Renal cortical epithelial cell (primary cell): ENCODE results near the gene CNTNAP1. TPM values are rescaled to one million over a fixed set of nuclear protein-coding genes. Genes with fewer than 3 reads are reported as not detected.
A peak's percentile ranks its signal among the peaks of the same experiment; 100 is the strongest.

Source experiments
- DNase-seq: peaks from one replicate; pipeline ENCODE4 v3.0.0-alpha.2; 2011; ENCODE audit warnings: low read depth
- total RNA-seq: library from RNA; depleted of rRNA; stranded (reverse); fragments of >200 nt; gene quantifications from 2 replicates; pipeline ENCODE4 v1.2.3, GENCODE V29; 2014

The CNTNAP1 gene
- total RNA-seq, 1 donor from 2014 or later = 15.2 TPM

GRCh38 chr17:42670789-42671657 lies 11.3 kb upstream of the CNTNAP1 start:
- DNase-seq = no peak

GRCh38 chr17:42672038-42672437 lies 10.3 kb upstream of the CNTNAP1 start:
- DNase-seq = no peak

- DNase-seq = no peak
Measured at GRCh38 chr17:42673266-42673884, 9.0 kb upstream of the CNTNAP1 start.

GRCh38 chr17:42673885-42674754 lies 8.2 kb upstream of the CNTNAP1 start:
- DNase-seq = no peak

- no peak for DNase-seq
Measured at GRCh38 chr17:42674755-42675347, 7.5 kb upstream of the CNTNAP1 start.

DNA sequence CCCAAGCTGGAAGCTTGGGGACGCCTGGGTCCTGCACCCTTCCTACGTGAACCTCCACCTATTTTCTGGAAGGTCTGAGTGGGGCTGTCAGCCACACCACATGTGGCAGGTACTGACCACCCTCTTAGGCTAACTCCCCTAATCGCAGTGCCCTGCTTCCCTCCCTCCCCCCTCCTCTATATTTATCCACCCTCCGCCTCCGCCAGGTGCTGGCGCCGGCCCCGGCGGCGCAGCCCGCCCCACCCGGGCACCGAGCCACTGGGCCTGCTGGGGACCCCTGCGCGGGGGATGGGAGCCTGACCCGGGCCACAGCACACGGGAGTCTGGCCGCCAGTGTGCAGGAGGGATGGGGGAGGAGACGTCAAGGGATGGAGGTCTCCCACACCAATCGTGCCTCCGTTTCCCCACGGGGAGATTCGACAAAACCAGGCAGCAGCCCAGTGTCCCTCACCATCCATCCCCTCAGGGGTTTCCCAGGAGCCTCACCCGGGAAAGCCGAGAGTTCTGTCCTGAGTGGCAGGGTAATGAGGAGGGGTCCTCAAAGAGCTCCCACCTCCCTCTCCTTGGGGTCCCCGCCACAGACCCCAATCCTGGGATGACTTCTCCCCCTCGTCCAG lies 6.9 kb upstream of the CNTNAP1 start:
- no peak for DNase-seq

- no peak for DNase-seq
Measured at GRCh38 chr17:42675965-42676423, 6.3 kb upstream of the CNTNAP1 start.

DNA sequence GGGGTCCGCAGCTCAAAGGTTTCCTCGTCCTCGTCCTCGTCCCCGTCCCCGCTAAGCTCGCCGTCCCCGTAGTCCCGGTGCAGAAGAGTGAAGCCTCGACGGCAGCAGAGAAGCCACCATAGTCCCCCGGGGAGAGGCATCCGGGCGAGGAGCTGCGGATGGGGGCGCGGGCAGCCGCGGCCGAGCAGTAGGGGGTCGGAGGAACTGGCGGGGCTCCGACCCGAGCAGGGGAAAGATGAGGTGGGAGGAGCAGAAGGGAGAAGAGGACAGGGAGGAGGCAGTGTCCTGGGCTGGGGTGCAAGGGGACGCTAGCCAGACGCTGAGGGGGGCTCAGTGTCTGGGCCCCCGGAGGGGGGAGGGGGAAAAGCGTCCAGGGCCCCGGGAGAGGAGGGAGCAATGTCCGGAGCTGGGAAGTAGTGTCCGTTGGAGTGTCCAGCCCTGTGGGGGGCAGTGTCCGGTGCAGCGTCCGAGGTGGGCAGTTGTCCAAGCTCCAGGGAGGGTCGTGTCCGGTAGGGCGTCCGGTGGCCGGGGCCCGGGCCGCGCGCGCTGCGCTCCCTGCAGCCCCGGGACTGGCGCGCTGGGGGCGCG lies 5.8 kb upstream of the CNTNAP1 start, which contains the start of gene PLEKHH3:
PLEKHH3 (minus strand) TSS at position 571 of the 588 bp plus-strand sequence; CDS start at position 140, 431 bp downstream.
- no peak for DNase-seq

GRCh38 chr17:42677012-42677857 lies 5.1 kb upstream of the CNTNAP1 start:
- DNase-seq = peak; percentile 96

DNA sequence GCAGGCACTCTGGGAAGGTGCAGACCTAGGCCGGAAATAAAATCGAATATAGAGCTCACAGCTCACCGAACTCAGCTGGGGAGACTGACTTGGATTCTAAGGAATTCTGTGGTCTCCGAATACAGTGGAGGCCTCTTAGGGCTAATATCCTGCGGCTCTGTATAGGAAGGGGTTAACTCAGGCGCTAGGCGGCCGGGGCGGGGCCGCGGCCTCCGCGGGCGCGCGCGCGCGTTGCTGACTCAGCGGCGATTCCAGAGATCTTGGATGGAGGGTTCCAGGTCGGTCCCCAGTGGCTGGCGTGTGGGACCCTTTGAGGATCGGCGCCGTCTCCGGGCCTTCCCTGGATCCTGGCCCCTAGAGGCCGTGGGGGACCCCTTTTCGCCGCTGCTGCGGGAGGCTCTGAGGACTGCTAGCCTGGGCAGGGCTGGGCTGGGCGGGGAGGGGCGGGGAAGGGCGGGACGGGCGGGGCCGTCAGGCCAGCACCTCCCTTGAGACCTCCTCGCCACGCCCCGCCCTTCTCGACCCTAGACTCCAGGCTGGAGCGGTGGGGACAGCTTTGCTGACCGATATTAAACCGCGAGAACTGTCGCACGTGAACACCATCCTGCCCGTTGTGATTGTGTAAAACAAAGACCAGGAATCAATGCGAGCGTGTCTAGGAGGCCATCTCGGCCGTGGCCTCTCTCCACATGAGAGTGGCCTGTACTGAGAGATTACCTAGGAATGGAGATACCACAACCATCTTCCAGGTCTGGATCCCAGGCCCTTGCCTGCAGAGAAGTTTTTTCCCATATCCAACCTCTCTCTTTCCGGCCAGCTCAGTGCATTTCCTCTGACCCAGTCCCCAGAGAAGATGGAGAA lies 4.2 kb upstream of the CNTNAP1 start:
- peak; percentile 61 for DNase-seq

DNA sequence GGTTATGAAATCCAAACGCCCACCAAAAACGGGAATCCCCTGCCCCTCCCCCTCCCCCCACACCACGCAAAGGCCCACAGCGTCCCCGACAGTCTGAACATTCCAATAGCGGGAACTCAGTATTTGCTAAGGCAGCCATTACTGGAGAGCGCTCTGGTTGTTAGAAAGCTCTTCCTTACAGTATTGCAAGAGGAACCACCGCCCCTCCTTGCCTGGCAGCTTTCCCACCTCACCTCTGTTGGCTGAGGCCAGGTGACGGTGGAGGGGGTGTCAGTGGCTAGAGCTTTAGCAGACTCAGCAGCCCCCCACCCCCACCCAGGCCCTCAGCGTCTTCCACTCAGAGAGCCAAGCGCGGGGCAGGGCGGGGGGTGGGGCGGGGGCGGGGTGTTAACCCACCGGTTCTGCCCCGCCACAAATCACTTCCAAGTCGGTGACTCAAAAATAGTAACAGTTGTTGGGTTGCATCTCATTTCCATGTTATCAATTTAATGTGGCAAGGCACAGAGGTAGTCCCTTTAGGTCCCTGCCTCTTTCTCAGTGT lies 3.3 kb upstream of the CNTNAP1 start:
- peak; percentile 63 for DNase-seq

DNA sequence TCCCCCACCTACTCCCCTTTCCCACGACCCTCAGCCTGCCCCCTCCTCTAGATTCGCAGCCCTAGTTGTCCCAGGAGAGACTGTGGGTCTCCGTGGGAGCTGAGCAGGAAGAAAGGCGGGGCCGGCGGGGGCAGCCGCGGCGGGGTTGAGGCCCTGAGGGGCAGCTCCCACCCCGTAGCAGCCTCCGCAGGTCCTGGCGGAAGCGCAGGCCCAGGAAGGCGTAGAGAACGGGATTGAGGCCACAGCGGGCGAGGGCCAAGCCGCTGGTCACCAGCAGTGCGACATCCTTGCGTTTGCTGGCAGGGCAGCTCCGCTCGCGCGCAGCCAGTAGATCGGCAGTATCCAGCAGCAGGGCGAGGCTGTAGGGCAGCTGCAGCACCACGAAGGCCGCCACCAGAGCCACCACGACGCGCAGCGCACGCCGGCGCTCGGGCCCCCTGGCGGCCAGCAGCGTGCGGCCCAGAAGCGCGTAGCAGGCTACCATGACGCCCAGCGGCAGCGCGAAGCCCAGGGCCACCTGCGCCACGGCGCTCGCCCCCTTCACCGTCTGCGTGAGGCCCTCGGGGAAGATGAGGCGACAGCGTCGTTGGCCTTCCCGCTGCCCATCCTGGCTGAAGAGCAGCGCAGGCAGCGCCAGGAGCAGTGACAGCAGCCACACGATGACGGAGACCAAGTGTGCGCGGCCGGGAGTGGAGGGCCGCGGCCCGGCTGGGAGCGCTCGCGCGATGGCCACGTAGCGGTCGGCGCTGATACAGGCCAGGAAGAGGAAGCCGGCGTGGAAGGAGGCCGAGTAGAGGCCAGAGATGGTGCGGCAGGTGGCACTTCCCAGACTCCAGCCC lies 2.6 kb upstream of the CNTNAP1 start:
- DNase-seq = peak; percentile 44

DNA sequence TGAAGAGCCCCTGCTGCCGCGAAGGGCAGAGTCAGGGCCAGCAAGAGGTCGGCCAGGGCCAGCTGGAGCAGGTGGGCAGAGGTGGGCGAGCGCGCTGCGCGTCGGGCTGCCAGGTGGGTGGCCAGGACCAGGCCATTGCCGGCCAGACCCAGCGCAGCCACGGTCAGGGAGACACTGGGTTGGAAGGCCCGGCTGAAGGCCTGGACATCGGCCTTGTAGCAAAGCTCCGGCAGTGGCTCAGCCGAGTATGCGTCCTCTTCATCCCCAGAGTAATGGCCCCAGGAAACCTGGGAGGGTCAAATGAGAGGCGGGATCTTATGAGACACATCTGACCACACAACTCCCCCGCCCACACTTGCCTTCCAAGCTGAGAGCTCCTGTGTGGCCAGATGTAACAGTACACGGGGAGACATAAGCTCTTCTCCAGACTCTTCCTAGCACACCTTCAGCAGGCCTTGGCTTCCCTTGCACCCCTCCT lies 2.0 kb upstream of the CNTNAP1 start:
- DNase-seq = no peak

- DNase-seq = no peak
Measured at GRCh38 chr17:42682722-42683403, 532 bp downstream of the CNTNAP1 start.

- no peak for DNase-seq
Measured at GRCh38 chr17:42683407-42684034, 1.2 kb downstream of the CNTNAP1 start.

- DNase-seq = no peak
Measured at GRCh38 chr17:42684929-42685556, 2.7 kb downstream of the CNTNAP1 start.
